Bronchial epithelial cell (primary cell): ENCODE measurements around the gene OR10C1. TPM values are rescaled to one million over a fixed set of nuclear protein-coding genes. Genes with fewer than 3 reads are reported as not detected.
"Not testable (repeated sequence)": the region's sequence is repeated elsewhere in the genome, so short reads cannot be mapped to it uniquely, and the experiment has no call there.

ENCODE experiments used
- DNase-seq: peaks from one replicate; pipeline ENCODE4 v3.0.0-alpha.2; 2010; ENCODE audit warnings: low read depth
- FAIRE-seq: peaks from 2 replicates; lab custom pipeline; 2011; peaks lifted over from hg19 to GRCh38; lab: Jason Lieb, UNC
- H3K27me3 ChIP-seq: 2 replicates; pipeline ENCODE4 v1.5.1; 2011; ENCODE audit warnings: low read length; ENCODE audit not compliant: control insufficient read depth, insufficient read depth
- H3K36me3 ChIP-seq: 2 replicates; pipeline ENCODE4 v1.5.1; 2011; ENCODE audit warnings: low read length; ENCODE audit not compliant: control insufficient read depth, insufficient read depth
- H3K4me3 ChIP-seq: 2 replicates; pipeline ENCODE4 v1.5.1; 2011; ENCODE audit warnings: mild to moderate bottlenecking, low read depth, low read length, control low read depth
- CTCF ChIP-seq: IDR thresholded peaks from 2 replicates; pipeline ENCODE4 v1.5.1; 2011; ENCODE audit warnings: mild to moderate bottlenecking, moderate library complexity, low read length, control low read depth, inconsistent platforms; ENCODE audit not compliant: insufficient read depth, severe bottlenecking
- total RNA-seq: library from RNA; depleted of rRNA; stranded (reverse); fragments of >200 nt; gene quantifications from 2 replicates; pipeline ENCODE4 v1.2.1, GENCODE V29; 2014

OR10C1 gene
- total RNA-seq, 1 donor from 2014 or later = not detected

GRCh38 chr6:29419516-29419915, 19.6 kb upstream of the OR10C1 start:
- no peaks in the 10 kb centered on the region for H3K36me3 ChIP-seq
- no peak overlapping the region for H3K4me3 ChIP-seq
- TF ChIP-seq CTCF = no peak
- no peaks in the 10 kb centered on the region for H3K27me3 ChIP-seq
- DNase-seq (no peak), FAIRE-seq (no peak)

GRCh38 chr6:29424168-29424567, 14.9 kb upstream of the OR10C1 start:
- no peak for TF ChIP-seq CTCF
- H3K36me3 ChIP-seq = no peaks in the 10 kb centered on the region
- FAIRE-seq (no peak), DNase-seq (no peak)
- H3K4me3 ChIP-seq = no peak overlapping the region
- no peaks in the 10 kb centered on the region for H3K27me3 ChIP-seq

GRCh38 chr6:29424575-29424974, 14.5 kb upstream of the OR10C1 start:
- no peaks in the 10 kb centered on the region for H3K27me3 ChIP-seq
- no peak for FAIRE-seq
- DNase-seq = peak; percentile 37
- H3K4me3 ChIP-seq = no peak overlapping the region
- TF ChIP-seq CTCF = no peak
- no peaks in the 10 kb centered on the region for H3K36me3 ChIP-seq

GRCh38 chr6:29425075-29425474, 14.0 kb upstream of the OR10C1 start:
- H3K4me3 ChIP-seq = no peak overlapping the region
- no peak for FAIRE-seq
- no peak for DNase-seq
- H3K27me3 ChIP-seq = no peaks in the 10 kb centered on the region
- H3K36me3 ChIP-seq = no peaks in the 10 kb centered on the region
- TF ChIP-seq CTCF = no peak

GRCh38 chr6:29426654-29427053, 12.5 kb upstream of the OR10C1 start:
- DNase-seq = no peak
- TF ChIP-seq CTCF = no peak
- no peak for FAIRE-seq
- Histone ChIP-seq H3K36me3 (no peaks in the 10 kb centered on the region), H3K27me3 (no peaks in the 10 kb centered on the region), H3K4me3 (no peak overlapping the region)

- not testable (repeated sequence) for FAIRE-seq, H3K27me3 ChIP-seq, DNase-seq, H3K36me3 ChIP-seq, H3K4me3 ChIP-seq
Observed at GRCh38 chr6:29436730-29437129, 2.4 kb upstream of the OR10C1 start.
